ENCODE data around the gene GDPD5. TPM values are rescaled to one million over a fixed set of nuclear protein-coding genes. Genes with fewer than 3 reads are reported as not detected.

The GDPD5 gene
- total RNA-seq, 4 donors from 2014 or later: 9.6 to 52.9 (median 28.2) TPM

DNA sequence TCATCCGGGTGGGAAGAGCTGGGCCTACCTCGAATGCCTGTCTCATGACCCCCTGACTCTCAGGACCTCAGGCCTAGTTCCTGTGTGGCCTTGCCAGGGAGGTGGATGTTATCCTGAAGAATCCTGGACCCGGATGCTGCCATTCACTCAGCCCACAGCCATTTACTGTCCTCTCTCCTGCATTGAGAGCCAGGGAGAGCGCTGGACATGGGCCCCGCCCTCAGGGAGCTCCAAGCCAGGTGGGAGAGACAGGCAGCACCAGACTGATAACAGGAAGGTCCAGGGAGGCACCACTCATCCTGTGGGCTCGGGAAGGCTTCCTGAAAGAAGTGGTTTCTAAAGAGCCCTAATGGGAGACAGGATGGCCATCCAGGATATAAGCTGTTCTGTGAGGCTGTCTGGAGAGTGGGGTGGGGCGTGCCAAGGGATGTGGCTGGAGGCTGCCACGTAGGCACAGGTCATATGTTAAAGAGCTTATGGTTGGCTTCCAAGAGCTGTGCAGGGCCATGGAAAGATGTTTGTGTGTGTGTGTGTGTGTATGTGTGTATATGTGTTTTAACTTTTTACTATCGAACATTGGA, 44.9 kb upstream of the GDPD5 start:
- DNase-seq: no peak
- intact Hi-C loops (cut with DNase I; ENCODE audit: low total_unique reads): no loop called here
- Histone ChIP-seq H3K27me3 (no peaks in the 10 kb centered on the region), H3K4me3 (no peak overlapping the region), H3K9me3 (no peaks in the 10 kb centered on the region), H3K36me3 (no peaks in the 10 kb centered on the region), H3K4me1 (peaks cover 0 to 11% of the 10 kb centered on the region in 2 donors), H3K27ac (no peak overlapping the region)
- TF ChIP-seq, protein P1, sequence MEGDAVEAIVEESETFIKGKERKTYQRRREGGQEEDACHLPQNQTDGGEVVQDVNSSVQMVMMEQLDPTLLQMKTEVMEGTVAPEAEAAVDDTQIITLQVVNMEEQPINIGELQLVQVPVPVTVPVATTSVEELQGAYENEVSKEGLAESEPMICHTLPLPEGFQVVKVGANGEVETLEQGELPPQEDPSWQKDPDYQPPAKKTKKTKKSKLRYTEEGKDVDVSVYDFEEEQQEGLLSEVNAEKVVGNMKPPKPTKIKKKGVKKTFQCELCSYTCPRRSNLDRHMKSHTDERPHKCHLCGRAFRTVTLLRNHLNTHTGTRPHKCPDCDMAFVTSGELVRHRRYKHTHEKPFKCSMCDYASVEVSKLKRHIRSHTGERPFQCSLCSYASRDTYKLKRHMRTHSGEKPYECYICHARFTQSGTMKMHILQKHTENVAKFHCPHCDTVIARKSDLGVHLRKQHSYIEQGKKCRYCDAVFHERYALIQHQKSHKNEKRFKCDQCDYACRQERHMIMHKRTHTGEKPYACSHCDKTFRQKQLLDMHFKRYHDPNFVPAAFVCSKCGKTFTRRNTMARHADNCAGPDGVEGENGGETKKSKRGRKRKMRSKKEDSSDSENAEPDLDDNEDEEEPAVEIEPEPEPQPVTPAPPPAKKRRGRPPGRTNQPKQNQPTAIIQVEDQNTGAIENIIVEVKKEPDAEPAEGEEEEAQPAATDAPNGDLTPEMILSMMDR (IDR thresholded peaks at IDR 0.05): no peak
- no peak for TF ChIP-seq POLR2A (IDR thresholded peaks at IDR 0.05)

DNA sequence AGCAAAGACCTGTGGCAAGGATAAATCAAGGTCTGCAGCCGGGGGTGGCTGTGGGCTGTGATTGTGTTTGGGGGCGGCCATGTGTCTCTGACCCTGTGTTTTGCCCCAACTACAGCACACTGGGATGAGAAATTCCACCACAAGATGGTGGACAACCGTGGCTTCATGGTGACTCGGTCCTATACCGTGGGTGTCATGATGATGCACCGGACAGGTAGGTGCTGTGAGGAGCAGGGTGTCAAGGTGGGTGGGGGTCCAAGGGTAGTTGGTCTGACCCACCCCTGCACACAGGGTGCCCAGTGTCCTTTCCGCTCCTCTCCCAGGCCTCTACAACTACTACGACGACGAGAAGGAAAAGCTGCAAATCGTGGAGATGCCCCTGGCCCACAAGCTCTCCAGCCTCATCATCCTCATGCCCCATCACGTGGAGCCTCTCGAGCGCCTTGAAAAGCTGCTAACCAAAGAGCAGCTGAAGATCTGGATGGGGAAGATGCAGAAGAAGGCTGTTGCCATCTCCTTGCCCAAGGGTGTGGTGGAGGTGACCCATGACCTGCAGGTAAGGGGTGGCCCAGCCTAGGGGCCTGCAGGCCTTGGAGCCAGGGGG, 43.0 kb upstream of the GDPD5 start:
- Histone ChIP-seq H3K27ac (peak overlapping the region in 1 of 2 donors; percentile 13), H3K4me1 (peaks cover 6 to 11% of the 10 kb centered on the region in 2 donors), H3K27me3 (no peaks in the 10 kb centered on the region), H3K36me3 (no peaks in the 10 kb centered on the region), H3K9me3 (no peaks in the 10 kb centered on the region), H3K4me3 (no peak overlapping the region)
- DNase-seq: no peak
- intact Hi-C loops (cut with DNase I; ENCODE audit: low total_unique reads): no loop called here
- TF ChIP-seq POLR2A (IDR thresholded peaks at IDR 0.05): no peak
- TF ChIP-seq, protein P1 (IDR thresholded peaks at IDR 0.05): no peak

DNA sequence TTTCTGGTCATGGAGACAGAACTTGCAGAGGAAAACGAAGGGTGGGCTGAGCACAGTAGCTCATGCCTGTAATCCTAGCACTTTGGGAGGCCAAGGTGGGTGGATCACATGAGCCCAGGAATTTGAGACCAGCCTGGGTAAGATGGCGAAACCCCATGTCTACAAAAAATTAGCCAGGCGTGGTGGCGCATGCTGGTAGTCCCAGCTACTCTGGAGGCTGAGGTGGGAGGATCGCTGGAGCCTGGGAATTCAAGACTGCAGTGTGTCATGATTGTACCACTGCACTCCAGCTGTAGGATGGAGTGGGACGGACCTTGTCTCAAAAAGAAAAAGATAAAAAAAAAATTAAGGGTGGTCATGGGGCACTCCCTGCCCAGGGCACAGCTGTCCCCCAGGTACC, 42.2 kb upstream of the GDPD5 start:
- TF ChIP-seq POLR2A (IDR thresholded peaks at IDR 0.05): no peak
- TF ChIP-seq, protein P1 (IDR thresholded peaks at IDR 0.05): no peak
- no peaks in the 10 kb centered on the region for H3K36me3 ChIP-seq
- intact Hi-C loops (cut with DNase I; ENCODE audit: low total_unique reads): no loop called here
- no peak for DNase-seq
- H3K4me3 ChIP-seq: no peak overlapping the region
- peak overlapping the region; percentile 13 to 18 for H3K27ac ChIP-seq
- peaks cover 6 to 11% of the 10 kb centered on the region in 2 donors for H3K4me1 ChIP-seq
- H3K27me3 ChIP-seq: no peaks in the 10 kb centered on the region
- no peaks in the 10 kb centered on the region for H3K9me3 ChIP-seq

DNA sequence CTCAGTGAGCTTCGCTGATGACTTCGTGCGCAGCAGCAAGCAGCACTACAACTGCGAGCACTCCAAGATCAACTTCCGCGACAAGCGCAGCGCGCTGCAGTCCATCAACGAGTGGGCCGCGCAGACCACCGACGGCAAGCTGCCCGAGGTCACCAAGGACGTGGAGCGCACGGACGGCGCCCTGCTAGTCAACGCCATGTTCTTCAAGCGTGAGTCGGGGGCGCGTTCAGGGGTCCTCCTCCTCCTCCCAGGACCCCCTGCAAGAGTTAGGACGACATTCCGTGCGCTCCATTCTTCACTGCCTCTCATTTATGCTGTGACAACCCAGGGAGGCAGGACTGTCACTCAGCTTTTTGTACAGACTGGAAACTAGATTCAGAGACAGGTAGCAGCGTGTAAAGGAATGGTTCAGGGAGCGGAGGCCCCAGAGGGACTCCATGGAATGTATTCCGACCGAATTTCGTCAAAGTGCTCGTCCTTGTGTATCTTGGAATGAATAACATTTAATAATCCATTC, 41.1 kb upstream of the GDPD5 start:
- H3K27me3 ChIP-seq: no peaks in the 10 kb centered on the region
- no peaks in the 10 kb centered on the region for H3K9me3 ChIP-seq
- no peaks in the 10 kb centered on the region for H3K36me3 ChIP-seq
- peaks cover 6 to 11% of the 10 kb centered on the region in 2 donors for H3K4me1 ChIP-seq
- peak overlapping the region in 1 of 2 donors; percentile 99 for H3K27ac ChIP-seq
- intact Hi-C loops (cut with DNase I; ENCODE audit: low total_unique reads): no loop called here
- no peak for DNase-seq
- TF ChIP-seq, protein P1 (IDR thresholded peaks at IDR 0.05): no peak
- no peak for TF ChIP-seq POLR2A (IDR thresholded peaks at IDR 0.05)
- H3K4me3 ChIP-seq: no peak overlapping the region

Measured in uterus (tissue), 4 donors.